ENCODE results near the gene UBE2J1.

DNA sequence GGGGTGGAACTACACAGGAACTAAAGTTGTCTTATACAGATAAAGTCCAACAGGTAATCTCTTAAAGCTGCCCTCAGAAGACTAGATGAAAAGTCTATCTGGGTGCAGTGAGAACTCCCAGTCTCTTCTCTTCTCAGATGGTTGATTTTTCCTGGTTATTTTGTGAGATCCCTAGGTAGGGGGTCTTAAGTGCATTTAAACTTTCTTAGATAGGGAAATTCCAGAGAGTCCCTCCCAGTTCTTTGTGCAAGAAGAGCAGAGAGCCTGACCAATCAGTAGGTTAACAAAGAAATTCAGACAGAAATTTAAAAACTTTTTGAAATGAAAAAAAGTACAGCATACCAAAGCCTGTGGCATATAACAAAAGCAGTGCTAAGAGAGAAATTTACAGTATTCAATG lies 35.5 kb downstream of the UBE2J1 start:
- TF ChIP-seq, protein P1, sequence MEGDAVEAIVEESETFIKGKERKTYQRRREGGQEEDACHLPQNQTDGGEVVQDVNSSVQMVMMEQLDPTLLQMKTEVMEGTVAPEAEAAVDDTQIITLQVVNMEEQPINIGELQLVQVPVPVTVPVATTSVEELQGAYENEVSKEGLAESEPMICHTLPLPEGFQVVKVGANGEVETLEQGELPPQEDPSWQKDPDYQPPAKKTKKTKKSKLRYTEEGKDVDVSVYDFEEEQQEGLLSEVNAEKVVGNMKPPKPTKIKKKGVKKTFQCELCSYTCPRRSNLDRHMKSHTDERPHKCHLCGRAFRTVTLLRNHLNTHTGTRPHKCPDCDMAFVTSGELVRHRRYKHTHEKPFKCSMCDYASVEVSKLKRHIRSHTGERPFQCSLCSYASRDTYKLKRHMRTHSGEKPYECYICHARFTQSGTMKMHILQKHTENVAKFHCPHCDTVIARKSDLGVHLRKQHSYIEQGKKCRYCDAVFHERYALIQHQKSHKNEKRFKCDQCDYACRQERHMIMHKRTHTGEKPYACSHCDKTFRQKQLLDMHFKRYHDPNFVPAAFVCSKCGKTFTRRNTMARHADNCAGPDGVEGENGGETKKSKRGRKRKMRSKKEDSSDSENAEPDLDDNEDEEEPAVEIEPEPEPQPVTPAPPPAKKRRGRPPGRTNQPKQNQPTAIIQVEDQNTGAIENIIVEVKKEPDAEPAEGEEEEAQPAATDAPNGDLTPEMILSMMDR (IDR thresholded peaks at IDR 0.05): no peak
- no peak for TF ChIP-seq EP300 (IDR thresholded peaks at IDR 0.05)
- TF ChIP-seq POLR2AphosphoS5 (IDR thresholded peaks at IDR 0.05): no peak
- TF ChIP-seq POLR2A (IDR thresholded peaks at IDR 0.05): no peak

Data from upper lobe of left lung (tissue), 4 donors.